GM11168 (cell line): Measurements from ENCODE around the gene R3HCC1L.

Source experiments
- in situ Hi-C: fragments of 300-500 bp; cut with MboI; formaldehyde crosslinking; loops from one replicate; pipeline ENCODE4 v1.12.0; 2022; ENCODE audit warnings: low sequenced_read_pairs; ENCODE audit not compliant: unreplicated experiment

The R3HCC1L gene

GRCh38 chr10:98270073-98270740 is 135.8 kb downstream of the R3HCC1L start:
- in situ Hi-C loops = no loop called here

GRCh38 chr10:98270786-98271185 is 136.3 kb downstream of the R3HCC1L start:
- in situ Hi-C loops = no loop called here

DNA sequence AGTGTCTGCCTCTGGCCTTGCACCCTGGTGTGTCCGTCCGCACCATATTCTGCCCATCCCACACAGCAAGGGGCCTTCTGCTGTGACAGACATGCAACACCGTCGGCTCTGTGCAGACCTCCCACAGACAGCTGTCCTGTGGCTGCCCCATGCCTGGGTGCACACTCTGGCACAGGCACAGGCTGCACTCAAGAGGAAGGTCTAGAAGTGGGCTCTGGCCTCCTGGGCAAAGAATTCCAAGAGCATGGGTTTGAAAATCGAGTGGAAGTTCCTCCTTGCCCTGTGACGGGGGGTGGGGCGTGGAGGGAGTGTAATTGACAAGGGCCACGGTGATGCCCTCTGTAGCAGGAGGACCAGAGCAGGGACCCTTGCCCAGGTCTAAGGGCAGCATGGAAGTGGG is 137.8 kb downstream of the R3HCC1L start:
- in situ Hi-C loops = no loop called here

DNA sequence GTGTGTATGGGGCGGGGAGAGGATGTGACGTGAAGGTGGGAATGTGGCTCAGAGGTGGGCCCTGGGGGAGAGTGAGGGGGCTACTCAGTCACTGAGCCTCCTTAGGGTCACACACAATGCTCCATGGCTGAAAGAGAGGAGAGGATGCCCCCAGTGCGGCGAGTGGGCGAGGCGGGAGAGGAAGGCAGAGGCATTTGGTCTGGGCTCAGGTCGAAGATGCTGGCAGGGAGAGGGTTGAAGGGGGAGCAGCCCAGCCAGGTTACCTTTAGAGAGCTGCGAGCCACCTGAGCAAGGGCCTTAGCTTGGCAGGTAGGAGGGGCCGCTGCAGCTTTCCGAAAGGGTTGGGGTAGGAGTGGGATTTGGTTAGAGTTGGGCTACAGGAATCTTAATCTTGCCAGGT is 138.2 kb downstream of the R3HCC1L start:
- in situ Hi-C loops = no loop called here

DNA sequence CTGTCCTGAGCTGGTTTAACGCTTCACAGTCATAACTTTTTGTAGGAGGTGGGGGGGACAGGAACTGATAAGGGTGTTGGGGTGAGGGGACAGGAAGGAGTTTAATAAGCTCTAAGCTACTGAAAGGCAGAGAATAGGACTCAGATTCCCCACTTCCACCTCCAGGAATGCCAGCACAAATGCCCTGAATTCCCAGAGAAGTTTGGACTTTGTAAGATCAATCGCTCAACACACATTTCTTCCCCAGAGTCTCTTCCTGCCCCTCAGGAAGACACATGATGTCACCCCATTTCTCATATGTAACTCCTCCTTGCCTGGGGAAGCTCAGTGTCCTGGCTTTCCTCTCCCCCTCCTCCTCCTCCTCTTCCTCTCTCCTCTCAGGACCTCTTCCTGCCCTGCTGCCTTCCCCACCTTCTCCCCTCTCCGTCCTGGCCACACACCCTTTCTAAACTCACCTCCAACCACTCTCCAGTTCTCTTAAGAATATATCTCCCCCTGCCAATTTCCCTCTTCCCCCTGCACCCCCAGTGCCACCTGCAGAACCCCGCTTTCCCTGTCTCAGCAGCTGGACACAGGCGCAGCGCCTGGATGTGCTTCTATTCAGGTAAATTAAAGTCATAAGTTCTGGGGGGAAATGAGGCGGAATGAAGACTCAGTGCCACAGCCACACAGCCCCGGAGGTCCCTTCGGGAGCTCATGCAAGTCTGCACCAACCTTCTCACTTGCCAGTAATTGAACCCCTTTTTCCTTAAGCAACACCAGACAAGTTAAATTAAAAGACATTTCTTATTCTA is 138.8 kb downstream of the R3HCC1L start:
- in situ Hi-C loops = no loop called here

- in situ Hi-C loops = no loop called here
Observed at GRCh38 chr10:98274562-98274961, 140.1 kb downstream of the R3HCC1L start.

DNA sequence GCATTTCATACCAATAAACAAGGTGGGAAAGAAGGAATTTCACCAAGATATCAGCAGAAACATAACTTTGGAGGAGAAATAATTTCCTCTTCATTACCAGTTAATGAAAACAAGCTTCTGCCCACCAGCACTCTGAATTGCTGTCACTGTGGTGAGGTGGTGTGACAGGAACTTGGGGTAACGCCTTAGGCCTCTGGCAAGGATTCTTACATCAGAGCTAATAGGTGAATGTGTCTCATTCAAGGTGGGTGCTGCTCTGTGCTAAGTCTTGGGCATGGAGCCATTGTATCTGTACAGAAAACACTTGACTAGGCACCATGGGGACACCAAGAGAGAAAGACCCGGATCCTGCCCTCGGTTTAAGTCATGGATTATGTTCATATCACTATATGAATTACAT is 141.9 kb downstream of the R3HCC1L start:
- in situ Hi-C loops = no loop called here

GRCh38 chr10:98285416-98285815 is 151.0 kb downstream of the R3HCC1L start:
- in situ Hi-C loops = no loop called here

DNA sequence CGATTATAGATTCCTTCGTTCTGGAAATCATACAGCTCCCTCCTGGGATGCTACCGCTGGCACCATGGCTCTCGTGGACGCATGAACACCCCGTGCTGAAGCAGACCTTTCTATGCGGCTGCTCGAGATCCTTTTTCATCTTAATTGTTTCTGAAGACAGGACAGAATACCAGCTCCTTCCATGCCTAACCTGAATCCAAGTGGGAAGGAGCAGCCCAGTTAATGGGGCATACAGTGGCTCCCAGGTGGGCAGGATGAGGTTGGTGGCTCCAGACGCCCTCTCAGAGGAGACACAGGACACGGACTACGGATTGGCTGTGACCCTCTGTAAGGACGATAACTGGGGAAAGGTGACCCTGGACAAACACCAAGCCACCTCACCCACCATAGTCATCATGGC is 152.0 kb downstream of the R3HCC1L start:
- in situ Hi-C loops = no loop called here

DNA sequence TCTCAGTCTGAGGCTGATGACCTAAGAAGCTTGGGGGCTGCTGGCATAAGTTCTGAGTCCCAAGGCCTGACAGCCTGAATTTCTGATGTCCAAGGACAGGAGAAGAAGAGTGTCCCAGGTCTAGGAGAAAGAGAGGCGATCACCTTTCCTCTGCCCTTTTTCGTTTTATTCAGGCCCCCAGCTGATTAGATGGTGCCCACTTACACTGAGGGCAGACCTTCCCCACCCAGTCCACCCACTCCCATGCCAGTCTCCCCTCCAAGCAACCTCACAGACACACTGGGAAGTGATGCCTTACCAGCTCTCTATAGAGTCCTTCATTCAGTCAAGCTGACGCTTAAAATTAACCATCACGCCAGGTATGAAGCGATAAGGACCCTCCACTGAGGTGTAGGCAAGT is 152.9 kb downstream of the R3HCC1L start:
- in situ Hi-C loops = no loop called here

- in situ Hi-C loops = no loop called here
Observed at GRCh38 chr10:98289802-98290209, 155.3 kb downstream of the R3HCC1L start.

GRCh38 chr10:98292971-98293370 is 158.5 kb downstream of the R3HCC1L start:
- in situ Hi-C loops = no loop called here

GRCh38 chr10:98293550-98294269 is 159.3 kb downstream of the R3HCC1L start:
- in situ Hi-C loops = no loop called here

DNA sequence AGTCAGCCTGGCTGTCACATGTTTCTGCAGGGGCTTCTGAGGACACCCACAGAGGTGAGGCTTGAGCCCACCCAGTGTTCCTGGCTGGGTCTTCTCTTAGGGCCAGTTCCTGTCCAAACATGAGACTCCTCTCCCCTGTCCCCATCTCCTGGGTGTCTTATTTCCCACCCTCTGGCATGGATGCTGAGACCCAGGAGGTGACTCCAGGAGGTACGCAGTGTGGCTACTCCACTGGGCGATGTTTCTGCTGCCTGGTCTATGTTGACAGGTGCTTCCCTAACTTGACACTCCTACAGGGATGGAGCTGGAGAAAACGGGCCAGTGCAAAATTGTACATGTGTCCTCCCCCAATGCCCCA is 159.8 kb downstream of the R3HCC1L start:
- in situ Hi-C loops = no loop called here
